ENCODE measurements around the gene ARRB2. TPM values are rescaled to one million over a fixed set of nuclear protein-coding genes. Genes with fewer than 3 reads are reported as not detected.

Gene ARRB2
- 45.4 to 63.2 TPM (median 52.9 TPM) in 5 replicates for total RNA-seq (2022; extraction: Qiagen RNA extraction)

DNA sequence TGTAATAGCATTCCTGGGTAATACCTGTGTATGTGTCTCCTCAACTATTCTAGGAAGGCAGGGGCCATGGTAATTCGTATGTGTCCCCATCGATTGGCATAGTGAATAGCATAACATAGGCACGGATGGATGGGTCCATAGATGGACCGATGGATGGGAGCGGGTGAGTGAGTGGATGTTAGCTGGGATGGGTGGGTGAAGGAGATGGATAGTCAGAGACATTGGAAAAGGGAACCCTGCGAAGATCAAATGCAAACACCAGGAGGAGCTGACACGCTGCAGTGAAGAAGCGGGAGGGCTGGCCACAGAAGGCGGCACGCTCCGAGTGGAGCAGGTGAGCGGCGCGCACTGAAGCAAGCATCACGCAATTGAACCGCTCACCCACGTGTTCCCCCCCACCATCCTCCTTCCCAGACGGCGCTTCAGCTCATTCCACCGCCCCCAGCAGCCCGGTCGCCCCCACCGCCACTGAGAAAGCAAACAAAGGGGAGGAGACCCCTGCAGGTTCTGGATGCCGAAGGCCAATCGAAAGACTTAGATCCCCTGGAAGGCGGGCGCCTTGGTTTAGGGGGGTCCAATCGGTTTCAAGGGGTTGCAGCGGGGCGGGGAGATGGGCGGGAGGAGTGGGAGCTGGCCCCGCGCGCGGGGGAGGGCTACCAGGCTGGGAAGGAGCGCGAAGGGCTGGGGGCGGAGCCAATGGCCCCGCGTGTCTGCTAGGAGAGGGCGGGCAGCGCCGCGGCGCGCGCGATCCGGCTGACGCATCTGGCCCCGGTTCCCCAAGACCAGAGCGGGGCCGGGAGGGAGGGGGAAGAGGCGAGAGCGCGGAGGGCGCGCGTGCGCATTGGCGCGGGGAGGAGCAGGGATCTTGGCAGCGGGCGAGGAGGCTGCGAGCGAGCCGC lies at the start of gene ARRB2:
Gene ARRB2 (plus strand): TSS at position 839 of the 899 bp plus-strand sequence. CDS start 90 bp downstream, outside the sequence.

DNA sequence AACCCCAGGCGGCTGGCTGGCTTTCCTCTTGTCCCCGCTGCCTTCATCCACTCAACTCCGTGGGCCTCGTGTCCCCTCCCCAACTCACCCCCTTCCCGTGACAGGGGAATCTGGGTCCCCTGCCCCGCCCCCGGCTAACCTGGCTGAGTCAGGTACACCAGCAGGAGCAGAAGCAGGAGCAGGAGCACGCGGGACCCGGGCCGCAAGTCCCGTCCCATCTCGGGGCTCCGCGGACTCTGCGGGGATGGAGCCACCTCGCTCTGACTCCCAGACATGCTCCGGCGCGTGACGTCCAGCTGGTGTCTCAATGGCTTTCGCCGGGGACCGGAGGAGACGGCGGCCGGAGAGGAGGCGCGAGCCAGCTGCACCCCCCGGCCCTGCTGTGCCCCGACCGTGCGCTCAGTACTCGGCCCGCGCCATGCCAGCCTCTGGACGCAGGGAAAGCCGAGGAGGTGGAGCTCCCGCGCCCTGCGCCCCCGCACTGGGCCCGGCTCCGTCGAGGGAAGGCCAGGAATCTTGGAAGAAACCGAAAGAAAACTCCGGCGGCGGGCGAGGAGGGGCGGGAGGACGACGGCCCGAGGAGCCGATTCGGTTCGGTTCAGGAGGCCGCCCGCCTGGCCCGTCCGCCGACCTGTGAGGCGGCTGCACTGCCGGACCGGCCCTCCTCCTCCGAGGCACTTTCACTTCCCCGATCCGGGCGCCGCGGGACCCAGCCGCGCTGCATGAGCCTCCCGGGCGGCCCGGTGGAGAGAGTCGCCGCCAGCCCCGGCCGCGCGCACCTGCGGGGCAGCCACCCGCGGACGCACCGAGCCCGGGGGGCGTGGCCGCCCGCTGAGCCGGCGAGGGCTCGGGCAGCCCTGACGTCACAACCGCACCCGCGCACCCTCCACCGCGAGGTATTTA lies 28.9 kb downstream of the ARRB2 start, which contains the start of the genes CXCL16 and ZMYND15:
Gene CXCL16 (minus strand): TSS at position 807 of the 903 bp plus-strand sequence. CDS start 589 bp downstream, at position 218.
Gene ZMYND15 (plus strand): TSS at position 712 of the 903 bp plus-strand sequence. CDS start 716 bp downstream, outside the sequence.

Other genes starting within 250 kb of the ARRB2 start
- gene SPNS2, start 211.8 kb upstream of the ARRB2 start, total RNA-seq (2022; extraction: Qiagen RNA extraction): 9.9 to 19.0 TPM (median 14.4 TPM) in 5 replicates
- 85.4 to 104 TPM (median 96.0 TPM) in 5 replicates for gene MYBBP1A, start 155.2 kb upstream of the ARRB2 start, total RNA-seq (2022; extraction: Qiagen RNA extraction)
- gene GGT6, start 150.1 kb upstream of the ARRB2 start, total RNA-seq (2022; extraction: Qiagen RNA extraction): not detected in 5 replicates
- 0.17 to 0.74 TPM (median 0.51 TPM) in 5 replicates for gene SMTNL2, start 126.1 kb upstream of the ARRB2 start, total RNA-seq (2022; extraction: Qiagen RNA extraction)
- gene ALOX15, start 69.0 kb upstream of the ARRB2 start, total RNA-seq (2022; extraction: Qiagen RNA extraction): 0.04 to 0.26 TPM (median 0.09 TPM) in 5 replicates
- gene PELP1, start 6.5 kb upstream of the ARRB2 start, total RNA-seq (2022; extraction: Qiagen RNA extraction): 61.4 to 74.7 TPM (median 73.3 TPM) in 5 replicates
- 39.6 to 43.6 TPM (median 40.6 TPM) in 5 replicates for gene MED11, start 20.8 kb downstream of the ARRB2 start, total RNA-seq (2022; extraction: Qiagen RNA extraction)
- 0.28 to 0.48 TPM (median 0.40 TPM) in 5 replicates for gene ZMYND15, start 29.2 kb downstream of the ARRB2 start, total RNA-seq (2022; extraction: Qiagen RNA extraction)
- gene CXCL16, start 29.3 kb downstream of the ARRB2 start, total RNA-seq (2022; extraction: Qiagen RNA extraction): 12.9 to 17.1 TPM (median 15.5 TPM) in 5 replicates
- 0.45 to 0.94 TPM (median 0.63 TPM) in 5 replicates for gene TM4SF5, start 61.3 kb downstream of the ARRB2 start, total RNA-seq (2022; extraction: Qiagen RNA extraction)
- gene VMO1, start 75.7 kb downstream of the ARRB2 start, total RNA-seq (2022; extraction: Qiagen RNA extraction): 0.39 to 1.4 TPM (median 0.76 TPM) in 5 replicates
- gene GLTPD2, start 78.3 kb downstream of the ARRB2 start, total RNA-seq (2022; extraction: Qiagen RNA extraction): 0.08 to 0.18 TPM in 2 of 5 replicates, not detected in the others
- gene PSMB6, start 85.5 kb downstream of the ARRB2 start, total RNA-seq (2022; extraction: Qiagen RNA extraction): 460 to 509 TPM (median 497 TPM) in 5 replicates
- gene PLD2, start 96.5 kb downstream of the ARRB2 start, total RNA-seq (2022; extraction: Qiagen RNA extraction): 20.2 to 23.9 TPM (median 21.6 TPM) in 5 replicates
- 50.0 to 59.9 TPM (median 53.5 TPM) in 5 replicates for gene MINK1, start 122.7 kb downstream of the ARRB2 start, total RNA-seq (2022; extraction: Qiagen RNA extraction)
- gene C17orf107, start 188.9 kb downstream of the ARRB2 start, total RNA-seq (2022; extraction: Qiagen RNA extraction): 0.17 to 0.30 TPM (median 0.26 TPM) in 5 replicates
- gene CHRNE, start 192.5 kb downstream of the ARRB2 start, total RNA-seq (2022; extraction: Qiagen RNA extraction): 0.05 to 0.14 TPM (median 0.11 TPM) in 4 of 5 replicates, not detected in the other
- gene GP1BA, start 221.6 kb downstream of the ARRB2 start, total RNA-seq (2022; extraction: Qiagen RNA extraction): not detected in 5 replicates
- 50.6 to 71.8 TPM (median 68.6 TPM) in 5 replicates for gene SLC25A11, start 229.4 kb downstream of the ARRB2 start, total RNA-seq (2022; extraction: Qiagen RNA extraction)
- gene RNF167, start 229.6 kb downstream of the ARRB2 start, total RNA-seq (2022; extraction: Qiagen RNA extraction): 87.5 to 144 TPM (median 123 TPM) in 5 replicates
- gene PFN1, start 237.9 kb downstream of the ARRB2 start, total RNA-seq (2022; extraction: Qiagen RNA extraction): 2,518 to 3,013 TPM (median 2,877 TPM) in 5 replicates
- 37.7 to 50.5 TPM (median 43.7 TPM) in 5 replicates for gene ENO3, start 240.5 kb downstream of the ARRB2 start, total RNA-seq (2022; extraction: Qiagen RNA extraction)

All from A549 treated with AZD2906 at 1 μM for 4 hours (cell line).